NB4 (cell line): ENCODE data around the gene TNIP3.

Source experiments
- DNase-seq: peaks from one replicate; pipeline ENCODE4 v3.0.0; 2010; ENCODE audit warnings: low read depth
- H3K4me3 ChIP-seq: one replicate; pipeline ENCODE4 v1.5.1; 2011; ENCODE audit warnings: mild to moderate bottlenecking, low read depth, low read length, moderate library complexity
- MYC ChIP-seq: IDR thresholded peaks from 2 replicates; pipeline ENCODE4 v1.6.1; 2011; ENCODE audit warnings: low read depth, low read length
- POLR2A ChIP-seq: IDR thresholded peaks from 2 replicates; pipeline ENCODE4 v1.6.1; 2011; ENCODE audit warnings: mild to moderate bottlenecking; ENCODE audit not compliant: insufficient read length; ENCODE audit errors: extremely low read depth
- TF ChIP-seq, protein P1 (sequence below): IDR thresholded peaks from 2 replicates; pipeline ENCODE4 v1.6.1; 2011; ENCODE audit warnings: low read depth, low read length
- TF ChIP-seq, protein P2 (sequence below): IDR thresholded peaks from one replicate; pipeline ENCODE4 v1.5.1; 2012; ENCODE audit warnings: low read depth, low read length

TNIP3 gene

DNA sequence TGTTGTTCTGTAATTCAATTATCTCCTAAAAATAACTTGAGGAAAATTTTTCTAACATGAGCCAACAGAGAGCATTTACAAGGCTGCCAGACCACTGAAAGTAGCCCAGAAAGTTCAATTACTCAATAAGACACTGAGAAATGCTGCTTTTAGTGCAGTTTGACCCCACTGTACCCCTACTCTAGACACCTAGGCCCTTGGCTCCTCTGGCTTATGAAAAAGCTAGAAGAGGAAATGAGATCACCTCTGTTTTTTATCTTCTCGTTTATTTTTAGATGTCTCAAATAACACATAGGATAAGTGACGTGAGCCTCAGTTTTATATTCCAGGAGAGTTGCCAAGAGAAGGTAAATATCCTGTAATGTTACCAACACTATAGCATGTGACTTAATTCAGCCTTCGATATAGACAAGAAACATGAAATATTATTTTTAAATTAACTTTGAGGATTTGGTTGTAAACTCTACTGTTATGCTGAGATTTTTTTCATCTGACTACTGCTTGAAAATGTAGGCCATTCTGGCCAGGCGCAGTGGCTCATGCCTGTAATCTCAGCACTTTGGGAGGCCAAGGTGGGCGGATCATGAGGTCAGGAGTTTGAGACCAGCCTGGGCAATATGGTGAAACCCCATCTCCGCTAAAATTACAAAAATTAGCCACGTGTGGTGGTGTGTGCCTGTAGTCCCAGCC, 24.4 kb downstream of the TNIP3 start:
- no peak for DNase-seq
- H3K4me3 ChIP-seq, result no peak overlapping the region
- TF ChIP-seq POLR2A, result no peak
- TF ChIP-seq, protein P1, sequence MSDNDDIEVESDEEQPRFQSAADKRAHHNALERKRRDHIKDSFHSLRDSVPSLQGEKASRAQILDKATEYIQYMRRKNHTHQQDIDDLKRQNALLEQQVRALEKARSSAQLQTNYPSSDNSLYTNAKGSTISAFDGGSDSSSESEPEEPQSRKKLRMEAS, result no peak
- no peak for TF ChIP-seq MYC
- TF ChIP-seq, protein P2, sequence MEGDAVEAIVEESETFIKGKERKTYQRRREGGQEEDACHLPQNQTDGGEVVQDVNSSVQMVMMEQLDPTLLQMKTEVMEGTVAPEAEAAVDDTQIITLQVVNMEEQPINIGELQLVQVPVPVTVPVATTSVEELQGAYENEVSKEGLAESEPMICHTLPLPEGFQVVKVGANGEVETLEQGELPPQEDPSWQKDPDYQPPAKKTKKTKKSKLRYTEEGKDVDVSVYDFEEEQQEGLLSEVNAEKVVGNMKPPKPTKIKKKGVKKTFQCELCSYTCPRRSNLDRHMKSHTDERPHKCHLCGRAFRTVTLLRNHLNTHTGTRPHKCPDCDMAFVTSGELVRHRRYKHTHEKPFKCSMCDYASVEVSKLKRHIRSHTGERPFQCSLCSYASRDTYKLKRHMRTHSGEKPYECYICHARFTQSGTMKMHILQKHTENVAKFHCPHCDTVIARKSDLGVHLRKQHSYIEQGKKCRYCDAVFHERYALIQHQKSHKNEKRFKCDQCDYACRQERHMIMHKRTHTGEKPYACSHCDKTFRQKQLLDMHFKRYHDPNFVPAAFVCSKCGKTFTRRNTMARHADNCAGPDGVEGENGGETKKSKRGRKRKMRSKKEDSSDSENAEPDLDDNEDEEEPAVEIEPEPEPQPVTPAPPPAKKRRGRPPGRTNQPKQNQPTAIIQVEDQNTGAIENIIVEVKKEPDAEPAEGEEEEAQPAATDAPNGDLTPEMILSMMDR, result no peak

DNA sequence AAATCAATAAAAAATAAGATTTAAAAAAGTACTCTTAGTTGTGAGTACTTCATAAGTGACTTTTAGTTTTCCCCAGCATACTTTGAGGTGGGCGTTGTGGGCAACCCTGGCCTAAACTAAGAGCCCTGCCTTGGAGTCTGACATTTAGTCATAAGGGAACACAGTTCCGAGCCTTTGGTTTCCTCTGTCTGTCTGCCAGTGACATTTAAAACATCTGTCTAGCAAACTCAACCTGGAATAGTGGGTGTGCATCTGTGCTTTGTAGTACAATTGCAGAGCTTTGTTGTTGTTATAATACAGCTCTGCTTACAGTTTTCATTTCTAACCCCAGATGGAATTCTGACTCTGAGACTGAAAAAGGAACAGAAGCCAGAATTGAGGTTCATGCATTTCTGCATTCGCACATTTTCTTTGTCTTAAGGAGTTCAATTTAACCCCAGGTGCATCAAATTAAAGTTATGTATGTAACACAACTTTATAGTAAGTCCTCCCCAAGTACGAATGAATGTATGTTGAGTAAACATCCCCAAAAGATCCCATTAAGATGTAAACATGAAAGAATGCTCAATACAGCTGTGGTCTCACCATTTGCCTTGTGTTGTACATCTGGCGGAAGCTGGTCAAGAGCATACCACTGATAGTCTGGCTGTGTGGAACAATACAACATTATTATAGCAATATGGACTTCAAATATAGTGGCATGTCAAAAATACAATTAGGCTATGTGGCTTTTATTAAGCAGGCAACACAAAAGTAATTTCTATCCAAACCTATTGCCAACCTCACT, 25.9 kb downstream of the TNIP3 start:
- no peak for TF ChIP-seq MYC
- TF ChIP-seq POLR2A, result no peak
- TF ChIP-seq, protein P2, result no peak
- TF ChIP-seq, protein P1, result no peak
- no peak overlapping the region for H3K4me3 ChIP-seq
- no peak for DNase-seq

DNA sequence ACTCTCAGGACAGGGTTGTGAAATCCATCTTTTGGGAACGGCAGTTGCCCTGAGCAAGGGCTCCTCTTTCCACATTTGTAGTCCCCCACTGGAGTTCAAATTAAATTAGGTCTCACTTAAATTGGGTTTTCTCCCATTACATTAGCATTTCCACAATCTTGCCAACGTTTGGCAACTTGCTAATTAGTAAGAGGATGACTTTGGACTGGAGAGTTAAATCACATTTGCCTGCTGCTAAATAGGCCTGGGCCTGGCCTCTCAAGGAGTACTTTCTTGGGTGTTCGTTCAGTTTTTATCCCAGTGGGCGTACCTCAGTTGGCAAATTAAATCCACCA, 33.8 kb downstream of the TNIP3 start:
- DNase-seq, result no peak
- no peak for TF ChIP-seq POLR2A
- no peak for TF ChIP-seq MYC
- TF ChIP-seq, protein P2, result no peak
- TF ChIP-seq, protein P1, result no peak
- H3K4me3 ChIP-seq, result no peak overlapping the region

DNA sequence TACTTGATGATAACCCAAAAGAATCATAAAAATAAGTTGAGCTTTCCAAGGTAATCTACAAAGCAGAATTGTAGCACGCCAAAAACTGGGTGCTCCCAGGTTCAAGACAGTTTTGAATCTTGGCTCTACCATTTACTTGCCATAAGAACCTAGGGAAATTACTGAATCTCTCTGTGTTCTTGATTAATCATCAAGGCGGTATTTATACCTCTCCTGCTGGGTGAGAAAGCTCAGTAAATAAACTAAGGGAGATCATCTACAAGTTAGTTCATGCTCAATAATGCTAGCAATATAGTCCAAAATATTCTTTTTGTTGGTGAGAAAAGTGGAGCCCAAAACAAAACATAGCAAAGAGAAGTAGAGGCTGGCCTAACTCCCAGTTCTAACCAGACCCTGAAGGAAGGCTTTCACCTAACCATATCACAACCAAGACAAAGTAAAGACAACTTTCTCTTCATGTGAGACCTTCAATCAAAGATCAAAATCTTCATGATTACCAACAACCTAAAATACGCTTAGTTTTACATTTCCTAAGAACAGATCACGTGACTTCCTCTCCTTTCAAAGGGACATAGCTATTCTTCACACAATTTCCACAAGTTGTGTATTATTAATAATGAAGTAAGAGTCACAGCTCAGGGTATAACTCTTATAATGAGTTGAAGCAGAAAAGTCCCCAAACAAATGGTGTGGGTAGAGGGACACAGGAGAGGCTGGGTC, 34.4 kb downstream of the TNIP3 start:
- no peak overlapping the region for H3K4me3 ChIP-seq
- TF ChIP-seq MYC, result no peak
- TF ChIP-seq, protein P1, result no peak
- TF ChIP-seq, protein P2, result no peak
- no peak for DNase-seq

DNA sequence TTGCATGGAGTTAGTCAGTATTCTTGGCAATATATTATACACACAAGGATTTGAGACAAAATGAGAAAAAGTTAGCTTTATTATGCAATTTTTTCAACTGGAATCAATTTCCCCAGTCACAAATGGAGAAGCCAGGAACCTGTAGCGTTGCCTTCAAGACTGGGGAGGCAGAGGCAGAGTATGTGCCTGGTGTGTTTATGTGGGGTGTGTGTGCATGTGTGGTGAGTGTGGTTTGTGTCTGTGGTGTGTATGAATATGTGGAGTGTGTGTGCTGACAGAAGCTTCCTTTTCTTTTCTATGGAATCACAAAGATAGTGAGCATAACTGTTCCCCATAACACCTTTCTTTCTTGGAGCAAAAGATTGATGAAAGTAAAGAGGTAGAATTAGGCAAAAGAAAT, 37.0 kb downstream of the TNIP3 start:
- DNase-seq, result no peak
- no peak overlapping the region for H3K4me3 ChIP-seq
- TF ChIP-seq, protein P1, result no peak
- TF ChIP-seq POLR2A, result no peak
- no peak for TF ChIP-seq MYC
- TF ChIP-seq, protein P2, result no peak
